HepG2 (cell line): Measurements from ENCODE around the gene SGSH. TPM values are rescaled to one million over a fixed set of nuclear protein-coding genes. Genes with fewer than 3 reads are reported as not detected.

ENCODE experiments used
- ATAC-seq: fragments of 200-7000 bp; cut with Tn5 transposase; 3 replicates; pipeline ENCODE4 v1.9.1; 2020; ENCODE audit warnings: mild to moderate bottlenecking, moderate library complexity
- BruUV-seq: library from RNA; stranded (reverse); fragments of 400-500 nt; replicated peaks from 2 replicates; lab custom pipeline; 2021; lab: Mats Ljungman, UMichigan
- CTCF ChIA-PET: fragments of 300-600 bp; formaldehyde crosslinking; extraction: SDS; loops from one replicate; lab custom pipeline; 2021; ENCODE audit warnings: low total read pairs, inconsistent platforms, low intra/inter-chr PET ratio; lab: Yijun Ruan, JAX
- POLR2A ChIA-PET: fragments of 350-600 bp; sonication (Branson Sonifier 250); formaldehyde crosslinking; loops from one replicate; lab custom pipeline; 2020; ENCODE audit warnings: antibody characterized with exemption, inconsistent platforms; lab: Yijun Ruan, JAX
- DNase-seq: peaks from one replicate; pipeline ENCODE4 v3.0.0-alpha.2; 2015; ENCODE audit warnings: low spot score
- FAIRE-seq: peaks from 3 replicates; lab custom pipeline; 2011; peaks lifted over from hg19 to GRCh38; lab: Jason Lieb, UNC
- H2AFZ ChIP-seq: one replicate; pipeline ENCODE4 v1.6.1; 2011; ENCODE audit warnings: low read length, inconsistent platforms
- H3K27ac ChIP-seq: fragments of 300-600 bp; 3 replicates; pipeline ENCODE4 v1.8.0; 2011; ENCODE audit warnings: mixed run types, mild to moderate bottlenecking, mixed read lengths, low read length, inconsistent platforms; ENCODE audit not compliant: insufficient read depth; ENCODE audit errors: extremely low read length
- H3K27me3 ChIP-seq, 2 experiments: fragments of 200-600 bp in 1 of 2; 2 replicates in 1 of 2; 3 replicates in 1 of 2; pipeline versions ENCODE4 v1.6.0 to v1.8.0; 2011; ENCODE audit warnings: low read length in 2 of 2, mild to moderate bottlenecking in 2 of 2, moderate library complexity in 2 of 2, inconsistent platforms in 1 of 2; ENCODE audit not compliant: insufficient read depth in 2 of 2, control insufficient read depth in 1 of 2
- H3K36me3 ChIP-seq, 2 experiments: fragments of 200-600 bp in 1 of 2; replicated peaks in 1 of 2; 2 replicates in 1 of 2; 3 replicates in 1 of 2; pipeline versions ENCODE4 v1.5.1 to v1.8.0; 2011; ENCODE audit warnings: low read length in 2 of 2, inconsistent platforms in 1 of 2; ENCODE audit not compliant: insufficient read depth in 2 of 2, control insufficient read depth in 1 of 2
- H3K4me1 ChIP-seq: 2 replicates; pipeline ENCODE4 v1.5.1; 2012; ENCODE audit warnings: low read length, inconsistent platforms; ENCODE audit not compliant: insufficient read depth
- H3K4me2 ChIP-seq: 2 replicates; pipeline ENCODE4 v1.6.0; 2011; ENCODE audit warnings: low read depth, low read length, inconsistent platforms
- H3K4me3 ChIP-seq, 3 experiments: fragments of 200-600 bp in 1 of 3; sonication (generic), shearing (Covaris generic) in 1 of 3; replicated peaks in 1 of 3; 2 replicates each; pipeline ENCODE4 v1.5.1; 2011 to 2016; ENCODE audit warnings: low read length in 3 of 3, inconsistent platforms in 2 of 3, low read depth in 2 of 3, mild to moderate bottlenecking in 2 of 3, control low read depth in 1 of 3, mixed read lengths in 1 of 3; ENCODE audit not compliant: insufficient read depth in 1 of 3
- H3K79me2 ChIP-seq: one replicate; pipeline ENCODE4 v1.6.1; 2011; ENCODE audit warnings: low read length, inconsistent platforms; ENCODE audit not compliant: insufficient read depth
- H3K9ac ChIP-seq: 2 replicates; pipeline ENCODE4 v1.6.0; 2011; ENCODE audit warnings: mild to moderate bottlenecking, low read depth, low read length, inconsistent platforms; ENCODE audit not compliant: insufficient read depth
- H3K9me3 ChIP-seq: 2 replicates; pipeline ENCODE4 v1.5.1; 2012; ENCODE audit warnings: mild to moderate bottlenecking, low read length
- H4K20me1 ChIP-seq: 2 replicates; pipeline ENCODE4 v1.6.0; 2011; ENCODE audit warnings: inconsistent platforms, mild to moderate bottlenecking, low read length, moderate library complexity; ENCODE audit not compliant: insufficient read depth
- CCDC6 ChIP-seq: sonication (generic); formaldehyde crosslinking; IDR thresholded peaks from 2 replicates; pipeline ENCODE4 v1.8.1; 2022; ENCODE audit warnings: mild to moderate bottlenecking, missing genetic modification reagents, moderate library complexity
- CREB1 ChIP-seq, 2 experiments: fragments of 450-650 bp in 1 of 2; IDR thresholded peaks; 2 replicates each; pipeline ENCODE4 v1.6.1; 2016 to 2017; ENCODE audit warnings: control low read depth in 1 of 2, mild to moderate bottlenecking in 1 of 2, missing compliant biosample characterization in 1 of 2, missing genetic modification characterization in 1 of 2
- ETV5 ChIP-seq: IDR thresholded peaks from 2 replicates; pipeline ENCODE4 v1.6.1; 2018; ENCODE audit warnings: missing biosample characterization, missing genetic modification reagents, inconsistent platforms, borderline replicate concordance
- FIP1L1 ChIP-seq: fragments of 200-400 bp; formaldehyde crosslinking; IDR thresholded peaks from 2 replicates; pipeline ENCODE4 v1.6.1; 2018; ENCODE audit warnings: low read depth, mild to moderate bottlenecking, low read length, moderate library complexity, borderline replicate concordance; ENCODE audit not compliant: insufficient read depth
- HNF4A ChIP-seq: sonication (generic); formaldehyde crosslinking; IDR thresholded peaks from 2 replicates; pipeline ENCODE4 v1.4.0; 2020; ENCODE audit warnings: missing genetic modification reagents
- KDM4B ChIP-seq: sonication (generic); formaldehyde crosslinking; IDR thresholded peaks from 2 replicates; pipeline ENCODE4 v1.4.0; 2020; ENCODE audit warnings: missing genetic modification reagents
- KLF15 ChIP-seq: sonication (generic); formaldehyde crosslinking; IDR thresholded peaks from 2 replicates; pipeline ENCODE4 v1.8.1; 2023; ENCODE audit warnings: borderline replicate concordance, mild to moderate bottlenecking, inconsistent platforms, missing genetic modification reagents, mixed read lengths
- TEAD3 ChIP-seq: optimal IDR thresholded peaks from 2 replicates; pipeline ENCODE3; 2016; ENCODE audit warnings: borderline replicate concordance
- TOE1 ChIP-seq: sonication (generic); formaldehyde crosslinking; IDR thresholded peaks from 2 replicates; pipeline ENCODE4 v1.4.0; 2020; ENCODE audit warnings: mild to moderate bottlenecking, missing genetic modification reagents
- ZEB1 ChIP-seq: IDR thresholded peaks from 2 replicates; pipeline ENCODE4 v1.6.1; 2012; ENCODE audit warnings: mild to moderate bottlenecking, low read depth, inconsistent platforms; ENCODE audit not compliant: insufficient replicate concordance
- ZNF564 ChIP-seq: sonication (generic); formaldehyde crosslinking; IDR thresholded peaks from 2 replicates; pipeline ENCODE4 v1.8.1; 2023; ENCODE audit warnings: mild to moderate bottlenecking, missing genetic modification reagents
- ZNF780A ChIP-seq: sonication (generic); formaldehyde crosslinking; IDR thresholded peaks from 2 replicates; pipeline ENCODE4 v1.8.0; 2022; ENCODE audit warnings: mild to moderate bottlenecking, missing genetic modification reagents, moderate library complexity
- ZSCAN20 ChIP-seq: sonication (generic); formaldehyde crosslinking; IDR thresholded peaks from 2 replicates; pipeline ENCODE4 v1.4.0; 2020; ENCODE audit warnings: missing genetic modification reagents, mild to moderate bottlenecking, borderline replicate concordance
- WGBS: methylation state at CpG from one replicate; pipeline ENCODE4 v1.1.6; 2017; ENCODE audit warnings: low lambda C conversion rate; 5-methylcytosine and 5-hydroxymethylcytosine counted together
- in situ Hi-C: cut with HindIII; loops from 2 replicates; pipeline ENCODE4 v1.10.0; 2017; ENCODE audit warnings: low pct_unique_long_range_greater_than_20kb; ENCODE audit not compliant: extremely low pct_ligation_motif_present
- intact Hi-C: fragments of 100-400 bp; cut with micrococcal nuclease; formaldehyde crosslinking; loops from one replicate; pipeline ENCODE4 v1.10.0; 2022; ENCODE audit not compliant: unreplicated experiment
- polyA plus RNA-seq, 8 experiments: library from polyadenylated mRNA; depleted of rRNA in 3 of 8; stranded (reverse) in 7 of 8; unstranded in 1 of 8; fragments of >200 nt; fragmentation: Illumina TruSeq in 4 of 8; extraction: Trizol in 4 of 8; gene quantifications; 2 replicates each; pipeline versions ENCODE4 v1.2.1 to v1.2.3, GENCODE V29; 2011 to 2016; ENCODE audit warnings: low read depth in 4 of 8, missing spikeins in 1 of 8, mixed read lengths in 1 of 8; ENCODE audit not compliant: insufficient read depth in 1 of 8
- total RNA-seq, 5 experiments: library from RNA; depleted of rRNA; stranded (reverse); fragments of >200 nt; fragmentation: Illumina TruSeq; extraction: Trizol; gene quantifications; 2 replicates each; pipeline ENCODE4 v1.2.3, GENCODE V29; 2016; ENCODE audit warnings: low read depth in 1 of 5
- TF ChIP-seq, protein P1 (sequence below): sonication (generic); formaldehyde crosslinking; IDR thresholded peaks from 2 replicates; pipeline ENCODE4 v1.4.0; 2020; ENCODE audit warnings: mild to moderate bottlenecking, missing genetic modification reagents
- TF ChIP-seq, protein P2 (sequence below): sonication (generic); formaldehyde crosslinking; IDR thresholded peaks from 2 replicates; pipeline ENCODE4 v1.5.0; 2020; ENCODE audit warnings: missing genetic modification reagents, mild to moderate bottlenecking, borderline replicate concordance
- TF ChIP-seq, protein P3 (sequence below): sonication (generic); formaldehyde crosslinking; IDR thresholded peaks from 2 replicates; pipeline ENCODE4 v1.4.0; 2020; ENCODE audit warnings: mild to moderate bottlenecking, missing genetic modification reagents, borderline replicate concordance
- TF ChIP-seq, protein P4 (sequence below): sonication (generic); formaldehyde crosslinking; IDR thresholded peaks from 2 replicates; pipeline ENCODE4 v1.4.0; 2020; ENCODE audit warnings: missing genetic modification reagents

SGSH gene
- total and polyA plus RNA-seq, 2 of the 13 experiments (the other 11 are each of a cell fraction or from before 2014, with no cell fraction given), result 12.2 to 17.6 TPM

DNA sequence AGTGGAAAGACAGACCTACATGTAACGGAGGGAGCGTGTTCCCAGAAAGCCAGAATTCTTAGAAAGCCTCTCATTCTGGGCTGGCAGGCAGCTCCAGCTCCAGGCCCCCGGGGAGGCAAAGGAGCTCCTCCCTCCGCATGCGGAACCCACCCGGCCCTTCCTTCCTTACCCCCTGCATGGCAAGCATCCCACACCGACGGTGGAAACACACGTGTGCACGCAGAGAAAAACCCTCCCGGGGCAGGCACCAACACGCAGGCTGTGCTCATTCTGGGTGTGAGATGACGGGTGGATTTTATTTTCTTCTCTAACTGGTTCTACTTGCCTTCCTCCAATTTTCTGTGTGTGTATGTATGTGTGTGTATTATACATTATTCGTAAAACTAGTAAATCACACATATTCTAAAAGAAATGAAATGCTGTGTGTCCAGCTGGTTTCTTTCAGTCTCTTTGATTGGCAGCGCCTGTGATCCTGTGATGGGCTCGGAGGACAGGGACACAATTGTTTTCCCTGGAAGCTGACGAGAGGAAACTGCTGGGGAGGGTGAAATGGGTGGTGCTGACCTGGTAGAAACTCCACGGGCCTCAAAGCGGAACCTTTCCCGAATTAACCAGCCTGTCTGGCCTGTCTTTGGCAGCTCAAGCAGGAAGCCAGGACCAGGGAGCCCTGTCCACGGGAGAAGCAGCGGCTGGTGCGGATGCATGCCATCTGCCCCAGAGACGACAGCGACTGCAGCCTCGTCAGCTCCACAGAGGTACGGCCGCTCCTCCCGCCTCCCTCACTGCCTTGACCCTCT, 28.1 kb downstream of the SGSH start:
- in situ Hi-C loops, result no loop called here
- Histone ChIP-seq H3K79me2 (no peaks in the 10 kb centered on the region), H3K27ac (no peak overlapping the region), H2AFZ (no peak overlapping the region), H3K36me3 (no peaks in the 10 kb centered on the region), H3K4me3 (peak overlapping the region in 2 of 3 experiments; percentile 12 to 40; a peak in 2 of 6 replicates), H3K4me1 (peaks cover 39% of the 10 kb centered on the region), H3K27me3 (peaks cover 33 to 83% of the 10 kb centered on the region in 2 experiments), H4K20me1 (no peaks in the 10 kb centered on the region; the same call in 1 of the 2 replicates), H3K9ac (no peak overlapping the region), H3K9me3 (no peaks in the 10 kb centered on the region), H3K4me2 (peak overlapping the region; percentile 67)
- no TSS peak for BruUV-seq
- POLR2A ChIA-PET, result interaction anchor here (1.0 to 2.6 kb wide), 3 partner anchors 14 to 69 kb away, joined by 3 to 5 read pairs (median 3); no protein-coding TSS in a partner anchor
- FAIRE-seq, result peak; percentile 4
- intact Hi-C loops, result no loop called here
- ATAC-seq, result peak; percentile 7; the same call in 2 of the 3 replicates
- peak; percentile 53 for DNase-seq
- CTCF ChIA-PET, result no interaction called here
- 42% methylated on average over 21 of the region's 29 CpGs for WGBS
- TF ChIP-seq ZNF780A (CRISPR knock-in tag), result no peak
- TF ChIP-seq ZNF564, result no peak
- TF ChIP-seq ZEB1, result no peak
- TF ChIP-seq TEAD3 (CRISPR knock-in tag), result no peak
- TF ChIP-seq CCDC6 (CRISPR knock-in tag), result no peak
- TF ChIP-seq, protein P1, sequence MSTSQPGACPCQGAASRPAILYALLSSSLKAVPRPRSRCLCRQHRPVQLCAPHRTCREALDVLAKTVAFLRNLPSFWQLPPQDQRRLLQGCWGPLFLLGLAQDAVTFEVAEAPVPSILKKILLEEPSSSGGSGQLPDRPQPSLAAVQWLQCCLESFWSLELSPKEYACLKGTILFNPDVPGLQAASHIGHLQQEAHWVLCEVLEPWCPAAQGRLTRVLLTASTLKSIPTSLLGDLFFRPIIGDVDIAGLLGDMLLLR (CRISPR knock-in tag), result no peak
- TF ChIP-seq ETV5 (CRISPR knock-in tag), result no peak
- TF ChIP-seq TOE1 (CRISPR knock-in tag), result no peak
- no peak for TF ChIP-seq ZSCAN20 (CRISPR knock-in tag)
- TF ChIP-seq, protein P2, sequence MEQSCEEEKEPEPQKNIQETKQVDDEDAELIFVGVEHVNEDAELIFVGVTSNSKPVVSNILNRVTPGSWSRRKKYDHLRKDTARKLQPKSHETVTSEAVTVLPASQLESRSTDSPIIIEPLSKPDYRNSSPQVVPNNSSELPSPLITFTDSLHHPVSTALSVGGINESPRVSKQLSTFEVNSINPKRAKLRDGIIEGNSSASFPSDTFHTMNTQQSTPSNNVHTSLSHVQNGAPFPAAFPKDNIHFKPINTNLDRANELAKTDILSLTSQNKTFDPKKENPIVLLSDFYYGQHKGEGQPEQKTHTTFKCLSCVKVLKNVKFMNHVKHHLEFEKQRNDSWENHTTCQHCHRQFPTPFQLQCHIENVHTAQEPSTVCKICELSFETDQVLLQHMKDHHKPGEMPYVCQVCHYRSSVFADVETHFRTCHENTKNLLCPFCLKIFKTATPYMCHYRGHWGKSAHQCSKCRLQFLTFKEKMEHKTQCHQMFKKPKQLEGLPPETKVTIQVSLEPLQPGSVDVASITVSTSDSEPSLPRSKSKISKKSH (CRISPR knock-in tag), result 0 out of 2 replicates have a peak, but pooled peaks have one; percentile 45
- TF ChIP-seq CREB1 (IDR thresholded peaks at IDR 0.05), result no peak
- TF ChIP-seq CREB1 (CRISPR knock-in tag; IDR thresholded peaks at IDR 0.05), result no peak
- TF ChIP-seq KLF15 (CRISPR knock-in tag), result no peak
- TF ChIP-seq HNF4A (CRISPR knock-in tag), result no peak
- no peak for TF ChIP-seq FIP1L1
- TF ChIP-seq KDM4B, result no peak
- TF ChIP-seq, protein P3, sequence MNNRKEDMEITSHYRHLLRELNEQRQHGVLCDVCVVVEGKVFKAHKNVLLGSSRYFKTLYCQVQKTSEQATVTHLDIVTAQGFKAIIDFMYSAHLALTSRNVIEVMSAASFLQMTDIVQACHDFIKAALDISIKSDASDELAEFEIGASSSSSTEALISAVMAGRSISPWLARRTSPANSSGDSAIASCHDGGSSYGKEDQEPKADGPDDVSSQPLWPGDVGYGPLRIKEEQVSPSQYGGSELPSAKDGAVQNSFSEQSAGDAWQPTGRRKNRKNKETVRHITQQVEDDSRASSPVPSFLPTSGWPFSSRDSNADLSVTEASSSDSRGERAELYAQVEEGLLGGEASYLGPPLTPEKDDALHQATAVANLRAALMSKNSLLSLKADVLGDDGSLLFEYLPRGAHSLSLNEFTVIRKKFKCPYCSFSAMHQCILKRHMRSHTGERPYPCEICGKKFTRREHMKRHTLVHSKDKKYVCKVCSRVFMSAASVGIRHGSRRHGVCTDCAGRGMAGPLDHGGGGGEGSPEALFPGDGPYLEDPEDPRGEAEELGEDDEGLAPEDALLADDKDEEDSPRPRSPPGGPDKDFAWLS (CRISPR knock-in tag), result no peak
- TF ChIP-seq, protein P4, sequence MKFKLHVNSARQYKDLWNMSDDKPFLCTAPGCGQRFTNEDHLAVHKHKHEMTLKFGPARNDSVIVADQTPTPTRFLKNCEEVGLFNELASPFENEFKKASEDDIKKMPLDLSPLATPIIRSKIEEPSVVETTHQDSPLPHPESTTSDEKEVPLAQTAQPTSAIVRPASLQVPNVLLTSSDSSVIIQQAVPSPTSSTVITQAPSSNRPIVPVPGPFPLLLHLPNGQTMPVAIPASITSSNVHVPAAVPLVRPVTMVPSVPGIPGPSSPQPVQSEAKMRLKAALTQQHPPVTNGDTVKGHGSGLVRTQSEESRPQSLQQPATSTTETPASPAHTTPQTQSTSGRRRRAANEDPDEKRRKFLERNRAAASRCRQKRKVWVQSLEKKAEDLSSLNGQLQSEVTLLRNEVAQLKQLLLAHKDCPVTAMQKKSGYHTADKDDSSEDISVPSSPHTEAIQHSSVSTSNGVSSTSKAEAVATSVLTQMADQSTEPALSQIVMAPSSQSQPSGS, result no peak
